ENCODE measurements around the gene ALMS1.

GRCh38 chr2:73383036-73383435 is 2.6 kb upstream of the ALMS1 start:
- TF ChIP-seq POLR2A (IDR thresholded peaks at IDR 0.05) (no peak), CTCF (IDR thresholded peaks at IDR 0.05) (no peak), EP300 (IDR thresholded peaks at IDR 0.05) (no peak)

All from ovary (tissue), 3 donors.